Prostate gland (tissue), 2 donors: ENCODE measurements around the gene FOXO1. TPM values are rescaled to one million over a fixed set of nuclear protein-coding genes. Genes with fewer than 3 reads are reported as not detected.

Source experiments
- DNase-seq: peaks from one replicate; pipeline ENCODE4 v3.0.0-alpha.2; 2019; ENCODE audit warnings: low spot score
- H3K27ac ChIP-seq, 2 donors: fragments of 200-600 bp; sonication (generic); 2 replicates each; pipeline ENCODE4 v1.5.1; 2017 to 2019
- H3K27me3 ChIP-seq: fragments of 200-600 bp; sonication (generic); replicated peaks from 2 replicates; pipeline ENCODE4 v1.5.1; 2019; ENCODE audit not compliant: insufficient read depth
- H3K36me3 ChIP-seq, 2 donors: fragments of 200-600 bp; sonication (generic); 1 replicate in 1 of 2; 2 replicates in 1 of 2; pipeline versions ENCODE4 v1.5.1 to v1.8.1; 2017 to 2019
- H3K4me1 ChIP-seq: fragments of 200-600 bp; sonication (generic); replicated peaks from 2 replicates; pipeline ENCODE4 v1.5.1; 2019
- H3K4me3 ChIP-seq, 2 donors: fragments of 200-600 bp; sonication (generic); 2 replicates each; pipeline ENCODE4 v1.5.1; 2017 to 2019
- H3K9me3 ChIP-seq: fragments of 200-600 bp; sonication (generic); 2 replicates; pipeline ENCODE4 v1.5.1; 2017
- POLR2A ChIP-seq: fragments of 450-650 bp; IDR thresholded peaks from one replicate; pipeline ENCODE4 v1.6.1; 2016; ENCODE audit warnings: antibody characterized with exemption, mild to moderate bottlenecking
- POLR2AphosphoS5 ChIP-seq: sonication (generic); formaldehyde crosslinking; IDR thresholded peaks from one replicate; pipeline ENCODE4 v1.6.1; 2017; ENCODE audit warnings: antibody characterized with exemption
- WGBS: methylation state at CpG from one replicate; pipeline ENCODE4 v1.1.5; 2018; 5-methylcytosine and 5-hydroxymethylcytosine counted together
- intact Hi-C: fragments of 100-400 bp; cut with DNase I; formaldehyde crosslinking; loops from one replicate; pipeline ENCODE4 v1.14.2; 2022
- total RNA-seq, 2 donors: library from RNA; depleted of rRNA; stranded (reverse); fragments of >200 nt; gene quantifications; one replicate each; pipeline ENCODE4 v1.1.0, GENCODE V29; 2016
- TF ChIP-seq, protein P1 (sequence below), 4 experiments: fragments of 200-600 bp in 2 of 4; fragments of 450-650 bp in 2 of 4; sonication (generic) in 2 of 4; IDR thresholded peaks; 1 replicate in 3 of 4; 2 replicates in 1 of 4; pipeline ENCODE4 v1.5.1; 2016 to 2019; ENCODE audit warnings: antibody characterized with exemption in 4 of 4, mild to moderate bottlenecking in 2 of 4, moderate library complexity in 2 of 4

Gene FOXO1
- total RNA-seq, 2 donors from 2014 or later, result 23.5 to 46.1 TPM

DNA sequence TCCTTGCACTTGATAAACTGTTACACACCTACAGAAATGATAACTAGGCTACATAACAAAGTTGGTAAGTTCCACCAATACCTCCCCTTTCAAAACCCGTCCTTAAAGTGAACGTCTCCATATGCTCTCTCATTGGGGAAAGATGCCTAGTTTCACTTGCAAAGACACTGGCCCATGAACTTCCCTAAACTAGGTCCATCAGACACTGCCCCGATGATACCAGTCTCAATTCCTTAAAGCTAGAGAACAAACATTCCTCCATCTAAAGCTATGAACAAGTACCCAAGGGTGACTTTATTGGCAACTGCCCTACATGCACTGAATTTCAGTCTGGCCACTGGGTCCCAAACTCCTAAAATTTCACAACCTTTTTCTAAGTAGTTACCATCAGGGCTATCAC is 39.9 kb downstream of the FOXO1 start:
- H3K9me3 ChIP-seq, result no peaks in the 10 kb centered on the region
- no peak for DNase-seq
- no peak overlapping the region for H3K27ac ChIP-seq
- no peak overlapping the region for H3K4me3 ChIP-seq
- H3K4me1 ChIP-seq, result no peaks in the 10 kb centered on the region
- intact Hi-C loops, result no loop called here
- whole genome bisulfite sequencing, result 78% methylated on average over 3 of the region's 3 CpGs
- H3K36me3 ChIP-seq, result no peaks in the 10 kb centered on the region
- no peaks in the 10 kb centered on the region for H3K27me3 ChIP-seq
- TF ChIP-seq POLR2A (no peak), POLR2AphosphoS5 (no peak)

DNA sequence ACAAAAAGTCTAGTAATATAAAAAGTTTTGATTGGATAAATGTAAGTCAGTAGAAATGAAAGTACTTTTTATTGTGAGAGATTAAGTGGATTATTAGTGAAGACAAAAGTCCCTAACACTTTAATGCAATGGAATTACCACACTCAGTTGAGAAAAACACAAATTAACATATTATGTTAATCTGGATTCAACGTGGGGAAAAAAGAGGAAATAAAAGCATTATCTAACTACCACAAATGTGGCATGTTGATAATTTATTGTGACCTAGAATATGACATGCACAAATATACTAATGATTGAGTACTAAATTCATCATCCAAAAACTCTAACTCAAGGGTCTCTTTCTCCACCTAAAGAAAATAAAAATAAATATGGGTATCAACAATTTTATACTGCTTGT is 41.5 kb downstream of the FOXO1 start:
- H3K27ac ChIP-seq, result no peak overlapping the region
- no peak overlapping the region for H3K4me3 ChIP-seq
- no peaks in the 10 kb centered on the region for H3K9me3 ChIP-seq
- H3K27me3 ChIP-seq, result no peaks in the 10 kb centered on the region
- TF ChIP-seq, protein P1, sequence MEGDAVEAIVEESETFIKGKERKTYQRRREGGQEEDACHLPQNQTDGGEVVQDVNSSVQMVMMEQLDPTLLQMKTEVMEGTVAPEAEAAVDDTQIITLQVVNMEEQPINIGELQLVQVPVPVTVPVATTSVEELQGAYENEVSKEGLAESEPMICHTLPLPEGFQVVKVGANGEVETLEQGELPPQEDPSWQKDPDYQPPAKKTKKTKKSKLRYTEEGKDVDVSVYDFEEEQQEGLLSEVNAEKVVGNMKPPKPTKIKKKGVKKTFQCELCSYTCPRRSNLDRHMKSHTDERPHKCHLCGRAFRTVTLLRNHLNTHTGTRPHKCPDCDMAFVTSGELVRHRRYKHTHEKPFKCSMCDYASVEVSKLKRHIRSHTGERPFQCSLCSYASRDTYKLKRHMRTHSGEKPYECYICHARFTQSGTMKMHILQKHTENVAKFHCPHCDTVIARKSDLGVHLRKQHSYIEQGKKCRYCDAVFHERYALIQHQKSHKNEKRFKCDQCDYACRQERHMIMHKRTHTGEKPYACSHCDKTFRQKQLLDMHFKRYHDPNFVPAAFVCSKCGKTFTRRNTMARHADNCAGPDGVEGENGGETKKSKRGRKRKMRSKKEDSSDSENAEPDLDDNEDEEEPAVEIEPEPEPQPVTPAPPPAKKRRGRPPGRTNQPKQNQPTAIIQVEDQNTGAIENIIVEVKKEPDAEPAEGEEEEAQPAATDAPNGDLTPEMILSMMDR (IDR thresholded peaks at IDR 0.05), result no peak
- TF ChIP-seq POLR2A (no peak), POLR2AphosphoS5 (no peak)
- H3K4me1 ChIP-seq, result no peaks in the 10 kb centered on the region
- WGBS, result 41% methylated on average over 1 of the region's 1 CpG
- intact Hi-C loops, result no loop called here
- no peaks in the 10 kb centered on the region for H3K36me3 ChIP-seq
- DNase-seq, result no peak

DNA sequence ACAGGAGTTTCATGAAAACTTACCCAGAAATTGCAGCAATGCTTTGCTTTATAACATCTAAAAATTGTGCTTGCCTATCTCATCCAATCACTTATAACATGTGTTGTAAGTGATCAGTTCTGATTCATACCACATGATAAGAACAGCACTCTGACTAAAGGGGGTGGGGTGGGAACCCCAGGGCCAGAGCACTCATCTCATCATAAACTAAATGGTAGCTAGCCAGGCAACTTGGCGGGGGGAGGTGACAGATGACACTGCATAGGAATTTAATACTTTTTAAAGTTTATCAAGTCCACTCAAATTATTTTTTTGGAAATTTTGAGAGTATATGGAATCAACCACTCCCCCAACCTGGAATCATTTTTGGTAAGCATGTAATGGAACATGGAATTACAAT is 42.1 kb downstream of the FOXO1 start:
- H3K27me3 ChIP-seq, result no peaks in the 10 kb centered on the region
- H3K36me3 ChIP-seq, result no peaks in the 10 kb centered on the region
- no peaks in the 10 kb centered on the region for H3K9me3 ChIP-seq
- intact Hi-C loops, result no loop called here
- H3K4me1 ChIP-seq, result no peaks in the 10 kb centered on the region
- no peak for DNase-seq
- H3K4me3 ChIP-seq, result no peak overlapping the region
- TF ChIP-seq POLR2AphosphoS5 (no peak), POLR2A (no peak)
- TF ChIP-seq, protein P1 (IDR thresholded peaks at IDR 0.05), result no peak
- 100% methylated on average over 1 of the region's 1 CpG for WGBS
- H3K27ac ChIP-seq, result no peak overlapping the region

DNA sequence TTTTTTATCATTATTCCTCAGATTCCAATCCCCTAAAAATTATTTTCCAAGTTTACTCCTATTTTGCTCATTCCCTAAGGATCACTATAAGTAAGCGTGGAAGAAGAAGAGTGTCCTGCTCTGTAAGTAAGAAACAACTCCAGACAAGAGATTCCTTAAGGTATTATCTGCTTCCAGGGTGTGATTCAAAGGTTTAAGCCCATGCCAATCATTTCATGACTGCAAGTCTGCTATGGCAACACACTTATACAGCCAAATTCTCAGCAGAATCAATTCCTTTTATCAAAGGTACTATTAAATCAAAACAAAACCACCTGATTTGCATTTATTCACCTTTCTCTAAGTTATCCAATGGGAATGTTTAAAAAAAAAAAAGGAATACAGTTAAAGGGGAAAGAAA is 43.7 kb downstream of the FOXO1 start:
- DNase-seq, result no peak
- 100% methylated on average over 1 of the region's 1 CpG for WGBS

DNA sequence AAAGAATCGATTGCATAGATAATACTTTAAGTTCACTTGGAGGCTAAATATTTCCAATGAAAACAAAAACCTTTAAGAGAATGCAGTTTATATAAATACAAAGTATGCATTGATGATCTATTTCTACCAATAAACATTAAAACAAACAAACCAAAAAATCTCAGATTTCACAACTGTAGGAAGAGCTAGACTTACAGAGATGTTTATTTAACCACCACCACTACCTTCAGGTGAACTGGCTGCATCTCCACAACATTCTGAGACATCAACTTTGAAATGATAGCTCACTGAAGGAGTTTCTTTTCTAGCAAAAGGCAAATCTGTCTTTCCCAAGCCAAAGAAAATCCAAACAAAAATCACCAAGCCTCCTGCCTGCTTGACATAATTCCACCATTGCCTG is 44.2 kb downstream of the FOXO1 start:
- no peaks in the 10 kb centered on the region for H3K36me3 ChIP-seq
- no peak overlapping the region for H3K4me3 ChIP-seq
- H3K27ac ChIP-seq, result no peak overlapping the region
- TF ChIP-seq, protein P1 (IDR thresholded peaks at IDR 0.05), result no peak
- no peak for TF ChIP-seq POLR2A
- TF ChIP-seq POLR2AphosphoS5, result no peak
- no peaks in the 10 kb centered on the region for H3K9me3 ChIP-seq
- H3K4me1 ChIP-seq, result no peaks in the 10 kb centered on the region
- 39% methylated on average over 1 of the region's 1 CpG for WGBS
- intact Hi-C loops, result no loop called here
- DNase-seq, result no peak
- H3K27me3 ChIP-seq, result no peaks in the 10 kb centered on the region

More for the DNA sequence above, 43.7 kb downstream of the FOXO1 start:
- Histone ChIP-seq H3K9me3 (no peaks in the 10 kb centered on the region), H3K4me3 (no peak overlapping the region), H3K27ac (no peak overlapping the region), H3K4me1 (no peaks in the 10 kb centered on the region), H3K27me3 (no peaks in the 10 kb centered on the region), H3K36me3 (no peaks in the 10 kb centered on the region)
- intact Hi-C loops, result no loop called here
- TF ChIP-seq, protein P1 (IDR thresholded peaks at IDR 0.05), result no peak
- TF ChIP-seq POLR2AphosphoS5 (no peak), POLR2A (no peak)
